OCI-LY7 (cell line): Measurements from ENCODE around the gene EBF3.

Experiments
- CTCF ChIP-seq: fragments of 200-600 bp; sonication (generic); conservative IDR thresholded peaks from 2 replicates; pipeline ENCODE4 v1.5.1; 2014; ENCODE audit warnings: mild to moderate bottlenecking, antibody characterized with exemption, low read length, moderate library complexity, mixed read lengths
- EZH2phosphoT487 ChIP-seq: fragments of 200-600 bp; sonication (generic); IDR thresholded peaks from 2 replicates; pipeline ENCODE4 v1.6.1; 2018; ENCODE audit warnings: low read depth, borderline replicate concordance, mild to moderate bottlenecking, mixed run types, antibody characterized with exemption, low read length, moderate library complexity, mixed read lengths

- TF ChIP-seq CTCF (no peak), EZH2phosphoT487 (no peak)
These were observed 29.5 kb upstream of the EBF3 start for GRCh38 chr10:129993621-129994020.
